GM12875 (cell line): Measurements from ENCODE around the gene CACNA1E.

Source experiments
- H3K4me3 ChIP-seq: one replicate; pipeline ENCODE4 v1.5.1; 2011; ENCODE audit warnings: low read depth, low read length, control low read depth
- TF ChIP-seq, protein P1 (sequence below): IDR thresholded peaks from 2 replicates; pipeline ENCODE4 v1.5.1; 2011; ENCODE audit warnings: low read depth, mild to moderate bottlenecking, control low read depth, inconsistent platforms, low read length, moderate library complexity, borderline replicate concordance; ENCODE audit not compliant: insufficient read depth

The CACNA1E gene

DNA sequence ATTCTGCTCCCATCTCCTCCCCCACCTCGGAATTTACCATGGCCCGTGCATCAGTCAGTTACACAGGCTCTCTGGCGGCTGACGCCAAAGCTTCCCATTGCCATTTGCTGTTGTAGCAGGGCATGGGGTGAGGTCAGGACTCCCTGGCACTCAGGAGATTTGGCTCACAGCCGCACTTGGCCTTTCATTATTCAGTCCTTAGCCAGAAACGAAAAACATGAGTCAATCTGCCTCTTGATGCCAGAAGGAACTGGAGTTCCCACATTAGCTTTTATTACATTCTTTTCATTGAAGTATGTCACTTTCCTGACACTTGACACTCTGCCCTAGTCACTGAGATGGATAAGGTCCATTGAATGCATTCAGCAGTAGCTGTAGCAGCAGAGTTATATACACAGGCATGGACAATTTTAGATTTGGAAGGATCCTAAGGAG, 260.6 kb downstream of the CACNA1E start:
- H3K4me3 ChIP-seq: no peak overlapping the region
- TF ChIP-seq, protein P1, sequence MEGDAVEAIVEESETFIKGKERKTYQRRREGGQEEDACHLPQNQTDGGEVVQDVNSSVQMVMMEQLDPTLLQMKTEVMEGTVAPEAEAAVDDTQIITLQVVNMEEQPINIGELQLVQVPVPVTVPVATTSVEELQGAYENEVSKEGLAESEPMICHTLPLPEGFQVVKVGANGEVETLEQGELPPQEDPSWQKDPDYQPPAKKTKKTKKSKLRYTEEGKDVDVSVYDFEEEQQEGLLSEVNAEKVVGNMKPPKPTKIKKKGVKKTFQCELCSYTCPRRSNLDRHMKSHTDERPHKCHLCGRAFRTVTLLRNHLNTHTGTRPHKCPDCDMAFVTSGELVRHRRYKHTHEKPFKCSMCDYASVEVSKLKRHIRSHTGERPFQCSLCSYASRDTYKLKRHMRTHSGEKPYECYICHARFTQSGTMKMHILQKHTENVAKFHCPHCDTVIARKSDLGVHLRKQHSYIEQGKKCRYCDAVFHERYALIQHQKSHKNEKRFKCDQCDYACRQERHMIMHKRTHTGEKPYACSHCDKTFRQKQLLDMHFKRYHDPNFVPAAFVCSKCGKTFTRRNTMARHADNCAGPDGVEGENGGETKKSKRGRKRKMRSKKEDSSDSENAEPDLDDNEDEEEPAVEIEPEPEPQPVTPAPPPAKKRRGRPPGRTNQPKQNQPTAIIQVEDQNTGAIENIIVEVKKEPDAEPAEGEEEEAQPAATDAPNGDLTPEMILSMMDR: no peak

DNA sequence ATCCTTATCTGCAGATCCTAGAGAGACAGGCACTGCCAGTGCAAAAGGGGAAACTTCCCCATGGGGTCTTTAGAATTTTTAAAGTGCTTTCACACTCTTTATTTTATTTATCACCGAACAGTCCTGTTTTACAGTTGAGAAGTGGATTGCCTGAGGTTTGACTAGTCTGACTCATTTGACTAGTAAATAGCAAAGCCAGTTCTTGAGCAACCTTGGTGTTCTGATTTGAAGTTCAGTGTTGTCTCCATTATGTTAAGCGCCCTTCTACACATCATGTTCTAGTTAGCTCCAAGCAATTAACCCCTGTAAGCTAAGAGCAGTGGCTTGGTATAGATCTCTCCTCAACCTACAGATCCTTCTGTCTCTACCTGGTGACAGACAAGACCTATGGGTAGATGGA, 262.9 kb downstream of the CACNA1E start:
- H3K4me3 ChIP-seq: no peak overlapping the region
- TF ChIP-seq, protein P1: no peak

DNA sequence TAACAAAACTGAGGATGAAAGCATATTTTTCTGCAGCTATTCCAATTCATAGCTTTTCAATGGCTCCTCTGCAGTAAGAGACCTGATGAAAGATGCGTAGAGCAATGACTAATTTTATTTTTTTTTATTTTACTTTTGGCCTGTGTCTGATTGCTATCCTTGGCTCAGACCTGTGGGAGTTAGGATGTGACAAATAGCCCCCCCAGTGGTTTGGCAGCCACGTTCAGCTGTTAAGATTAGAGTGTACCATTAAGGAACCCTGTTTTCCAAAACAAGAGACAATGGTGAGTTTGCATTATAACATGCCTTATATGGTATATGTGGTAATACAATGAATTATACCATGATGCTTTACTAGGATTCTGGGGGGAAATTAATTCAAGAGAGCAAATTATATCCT, 264.7 kb downstream of the CACNA1E start:
- TF ChIP-seq, protein P1: no peak
- H3K4me3 ChIP-seq: no peak overlapping the region

DNA sequence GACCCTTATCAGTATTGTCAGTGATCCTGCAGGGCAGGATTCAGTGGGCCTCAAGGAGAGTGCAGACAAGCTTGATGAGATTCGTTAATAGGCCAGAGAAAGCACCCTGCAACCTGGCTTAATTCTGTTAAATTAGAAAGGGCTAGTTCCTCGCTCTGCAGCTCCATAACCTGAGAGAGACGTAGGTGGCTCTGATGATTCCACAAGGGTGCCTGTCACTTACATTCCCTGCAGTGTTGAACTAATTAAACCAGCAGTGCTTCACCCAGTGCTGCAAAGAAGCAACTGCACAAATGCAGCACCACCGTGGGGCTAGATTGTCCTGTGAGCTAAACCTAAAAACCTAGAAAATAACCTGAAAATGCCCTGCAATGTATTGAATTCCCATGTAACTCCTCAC, 270.8 kb downstream of the CACNA1E start:
- TF ChIP-seq, protein P1: no peak

DNA sequence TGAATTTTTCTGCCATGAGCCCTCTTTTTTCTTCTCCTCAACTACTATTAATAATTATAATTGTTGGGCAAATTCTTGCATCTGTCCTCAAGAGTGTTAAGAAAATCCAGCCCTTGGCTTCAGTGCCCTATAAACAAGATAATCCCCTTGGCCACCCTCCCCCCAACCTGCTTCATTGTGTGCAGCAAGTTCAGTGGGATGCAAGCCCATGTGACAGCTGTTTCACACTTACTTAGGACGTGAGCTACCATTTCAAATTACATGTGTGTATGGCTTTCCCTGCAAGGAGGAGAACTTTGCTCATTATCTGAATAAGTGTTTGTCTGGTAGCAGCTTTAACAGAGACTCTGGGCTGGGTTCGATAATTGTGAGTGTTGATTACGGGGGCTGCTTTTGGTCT, 276.2 kb downstream of the CACNA1E start:
- H3K4me3 ChIP-seq: no peak overlapping the region
- TF ChIP-seq, protein P1: no peak

More for the DNA sequence above, 270.8 kb downstream of the CACNA1E start:
- no peak overlapping the region for H3K4me3 ChIP-seq

DNA sequence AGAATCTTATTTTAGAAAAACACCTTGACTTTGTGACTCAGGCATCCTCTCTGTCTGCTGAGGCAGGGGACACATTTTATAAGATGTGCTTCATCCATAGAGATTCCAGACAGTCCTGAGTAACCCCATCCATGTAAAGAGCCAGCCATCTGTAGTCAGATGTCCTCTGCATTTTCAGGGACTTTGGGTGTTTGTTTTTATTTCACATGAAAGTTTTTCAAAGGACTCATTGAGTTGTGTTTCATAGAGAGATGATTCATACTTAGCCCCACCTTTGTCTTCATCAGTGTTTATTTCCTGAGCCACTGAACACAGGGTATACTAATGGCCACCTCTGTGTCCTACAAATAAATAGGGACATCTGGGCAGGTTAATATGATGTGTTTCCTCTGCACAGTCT, 280.4 kb downstream of the CACNA1E start:
- TF ChIP-seq, protein P1: no peak
- no peak overlapping the region for H3K4me3 ChIP-seq

DNA sequence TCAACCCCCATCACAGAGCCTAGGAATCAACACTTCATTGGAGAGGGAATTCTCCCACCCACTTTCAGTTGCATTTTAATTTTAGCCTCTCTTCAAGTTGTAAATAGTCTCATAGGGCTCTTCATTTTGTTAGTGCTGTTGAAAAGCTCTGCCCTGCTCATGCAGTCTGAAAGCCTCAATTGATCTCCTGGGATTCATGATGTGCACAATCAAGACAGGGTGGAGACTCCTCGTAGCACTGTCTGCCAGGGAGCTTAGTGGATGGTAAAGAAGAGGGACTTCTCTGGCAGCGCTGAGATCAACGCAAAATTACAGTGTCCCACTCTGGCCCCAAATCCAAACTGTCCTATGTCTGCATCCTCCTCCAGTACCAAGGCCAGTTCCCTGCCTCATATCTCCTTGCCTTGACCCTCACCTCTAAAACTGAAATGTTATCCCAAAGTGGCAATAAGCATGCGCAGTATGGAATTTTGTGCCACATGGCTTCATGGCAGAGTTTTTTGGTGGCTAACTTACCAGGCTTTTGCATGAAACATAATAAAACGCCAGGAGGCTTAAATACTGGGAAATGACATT, 282.2 kb downstream of the CACNA1E start:
- H3K4me3 ChIP-seq: no peak overlapping the region
- TF ChIP-seq, protein P1: no peak
